PC-9 (cell line): ENCODE measurements around the gene PRRC2B. TPM values are rescaled to one million over a fixed set of nuclear protein-coding genes. Genes with fewer than 3 reads are reported as not detected.
"Not testable (repeated sequence)": the region's sequence is repeated elsewhere in the genome, so short reads cannot be mapped to it uniquely, and the experiment has no call there.

Experiments
- Bru-seq: library from RNA; stranded (reverse); fragments of 400-500 nt; gene quantifications from one replicate; lab custom pipeline; 2021; lab: Mats Ljungman, UMichigan
- BruChase-seq, 2 experiments: library from RNA; stranded (reverse); fragments of 400-500 nt; gene quantifications; one replicate each; lab custom pipeline; 2021; lab: Mats Ljungman, UMichigan
- BruUV-seq: library from RNA; stranded (reverse); fragments of 400-500 nt; replicated peaks from 2 replicates; lab custom pipeline; 2021; lab: Mats Ljungman, UMichigan
- CTCF ChIA-PET: fragments of 300-600 bp; sonication (Branson Sonifier 250); formaldehyde crosslinking; loops from one replicate; lab custom pipeline; 2022; ENCODE audit warnings: antibody characterized with exemption; lab: Charles Lee
- POLR2A ChIA-PET: fragments of 300-600 bp; sonication (Branson Sonifier 250); formaldehyde crosslinking; loops from one replicate; lab custom pipeline; 2022; ENCODE audit warnings: antibody characterized with exemption; ENCODE audit not compliant: unreplicated experiment; lab: Charles Lee
- DNase-seq, 2 experiments: peaks; one replicate each; pipeline versions ENCODE4 v3.0.0 to v3.0.0-alpha.2; 2015 to 2022; ENCODE audit warnings: mixed read lengths in 1 of 2
- H2AFZ ChIP-seq: fragments of 200-600 bp; sonication (generic); 2 replicates; pipeline ENCODE4 v1.8.1; 2017; ENCODE audit warnings: antibody characterized with exemption
- H3F3A ChIP-seq: fragments of 200-600 bp; sonication (generic); 2 replicates; pipeline ENCODE4 v1.8.1; 2017; ENCODE audit warnings: antibody characterized with exemption, mild to moderate bottlenecking, low read depth; ENCODE audit not compliant: insufficient read depth
- H3K27ac ChIP-seq: fragments of 200-600 bp; sonication (generic); 2 replicates; pipeline ENCODE4 v1.6.1; 2016; ENCODE audit warnings: mixed run types
- H3K27me3 ChIP-seq: fragments of 200-600 bp; sonication (generic); 2 replicates; pipeline ENCODE4 v1.6.1; 2016; ENCODE audit warnings: low read depth, mixed run types; ENCODE audit not compliant: insufficient read depth
- H3K36me3 ChIP-seq: fragments of 200-600 bp; sonication (generic); 2 replicates; pipeline ENCODE4 v1.6.1; 2016; ENCODE audit warnings: low read depth, mixed run types
- H3K4me1 ChIP-seq: fragments of 200-600 bp; sonication (generic); replicated peaks from 2 replicates; pipeline ENCODE4 v1.6.1; 2016; ENCODE audit warnings: mixed run types; ENCODE audit not compliant: insufficient read depth
- H3K4me2 ChIP-seq: fragments of 200-600 bp; sonication (generic); 2 replicates; pipeline ENCODE4 v1.6.1; 2017; ENCODE audit warnings: mixed run types
- H3K4me3 ChIP-seq: fragments of 200-600 bp; sonication (generic); 2 replicates; pipeline ENCODE4 v1.6.1; 2016; ENCODE audit warnings: mixed run types
- H3K79me2 ChIP-seq: fragments of 200-600 bp; sonication (generic); 2 replicates; pipeline ENCODE4 v1.6.1; 2017; ENCODE audit warnings: low read depth, mixed run types
- H3K9me2 ChIP-seq: fragments of 200-600 bp; sonication (generic); 2 replicates; pipeline ENCODE4 v1.8.1; 2017; ENCODE audit warnings: mild to moderate bottlenecking; ENCODE audit not compliant: insufficient read depth
- H3K9me3 ChIP-seq: fragments of 200-600 bp; sonication (generic); 2 replicates; pipeline ENCODE4 v1.8.1; 2016; ENCODE audit warnings: low read depth; ENCODE audit not compliant: insufficient read depth
- H4K20me1 ChIP-seq: fragments of 200-600 bp; sonication (generic); 2 replicates; pipeline ENCODE4 v1.8.1; 2017; ENCODE audit not compliant: insufficient read depth
- CTCF ChIP-seq: fragments of 200-600 bp; sonication (generic); conservative IDR thresholded peaks from 2 replicates; pipeline ENCODE4 v1.6.1; 2017; ENCODE audit warnings: mixed run types, antibody characterized with exemption, mild to moderate bottlenecking, moderate library complexity
- EZH2 ChIP-seq: fragments of 200-600 bp; sonication (generic); IDR thresholded peaks from 2 replicates; pipeline ENCODE4 v1.8.0; 2017; ENCODE audit warnings: antibody characterized with exemption, low read depth
- intact Hi-C: fragments of 100-400 bp; cut with micrococcal nuclease; formaldehyde crosslinking; loops from one replicate; pipeline ENCODE4 v1.10.0; 2022; ENCODE audit not compliant: unreplicated experiment
- long read RNA-seq: library from polyadenylated mRNA; stranded (forward); transcript quantifications from one replicate; pipeline ENCODE4 v2.0.0, GENCODE V29; 2022
- total RNA-seq: library from RNA; stranded (reverse); gene quantifications from 2 replicates; pipeline ENCODE4 v1.2.3, GENCODE V29; 2021

PRRC2B gene
- total RNA-seq (307 and 361 TPM in 2 replicates), Bru-seq, nascent RNA (percentile 96 among the genes with signal in this experiment), BruChase-seq, experiment 1, labeled RNA remaining after a 2-hour chase (percentile 95 among the genes with signal in this experiment), BruChase-seq, experiment 2, labeled RNA remaining after a 6-hour chase (percentile 97 among the genes with signal in this experiment)
- long read RNA-seq, full-length matches to known transcripts: 2 of 82 reads
- long read RNA-seq, partial matches to known transcripts: 13 of 82 reads
- long read RNA-seq, other reads (novel, unspliced or antisense): 67 of 82 reads

- no peaks in the 10 kb centered on the region for H3K9me2 ChIP-seq
- H3K27ac ChIP-seq: peak within 1 kb of the TSS; percentile 73
- H3K9me3 ChIP-seq: no peaks in the 10 kb centered on the region
- peak within 1 kb of the TSS; percentile 97 for H3K4me2 ChIP-seq
- intact Hi-C loops: loop anchor here (1.0 kb wide), 1 partner anchor 21 kb away; no protein-coding TSS in a partner anchor
- DNase-seq: peak; percentile 49 to 91
- H3K4me1 ChIP-seq: peaks cover 50% of the 10 kb centered on the region
- peak within 1 kb of the TSS; percentile 84 for H2AFZ ChIP-seq
- H3K79me2 ChIP-seq: peaks cover 44% of the 10 kb centered on the region
- H3K4me3 ChIP-seq: peak within 1 kb of the TSS; percentile 97
- no peaks in the 10 kb centered on the region for H3K36me3 ChIP-seq
- BruUV-seq: no TSS peak
- H3K27me3 ChIP-seq: no peaks in the 10 kb centered on the region
- H4K20me1 ChIP-seq: peaks cover 40% of the 10 kb centered on the region
- ChIA-PET POLR2A (no interaction called here), CTCF (no interaction called here)
- peaks cover 45% of the 10 kb centered on the region for H3F3A ChIP-seq
- TF ChIP-seq EZH2: no peak
- 0 out of 2 replicates have a peak, but pooled peaks have one; percentile 20 for TF ChIP-seq CTCF
These were observed at the start of gene PRRC2B for GRCh38 chr9:131393622-131394463. PRRC2B (plus strand) TSS chr9:131394086; CDS start chr9:131430145, 36,059 bp downstream.

GRCh38 chr9:131344931-131345535, 48.9 kb upstream of the PRRC2B start:
- H3K9me2 ChIP-seq, H3K4me3 ChIP-seq, H2AFZ ChIP-seq, H3K27me3 ChIP-seq, CTCF ChIA-PET, H3K4me2 ChIP-seq, H3K4me1 ChIP-seq, H4K20me1 ChIP-seq, intact Hi-C loops, H3K79me2 ChIP-seq, H3K27ac ChIP-seq, H3K36me3 ChIP-seq, H3K9me3 ChIP-seq, POLR2A ChIA-PET, BruUV-seq, DNase-seq, H3F3A ChIP-seq: not testable (repeated sequence)

GRCh38 chr9:131346559-131346958, 47.3 kb upstream of the PRRC2B start:
- Histone ChIP-seq H4K20me1 (no peaks in the 10 kb centered on the region), H3K79me2 (no peaks in the 10 kb centered on the region), H3K4me3 (no peak overlapping the region), H3F3A (no peaks in the 10 kb centered on the region), H3K36me3 (no peaks in the 10 kb centered on the region), H3K4me2 (no peak overlapping the region), H3K9me2 (no peaks in the 10 kb centered on the region), H3K27ac (no peak overlapping the region), H3K9me3 (no peaks in the 10 kb centered on the region), H3K4me1 (no peaks in the 10 kb centered on the region), H3K27me3 (no peaks in the 10 kb centered on the region), H2AFZ (no peak overlapping the region)
- BruUV-seq: no TSS peak
- ChIA-PET CTCF (no interaction called here), POLR2A (no interaction called here)
- intact Hi-C loops: no loop called here
- no peak for DNase-seq
- TF ChIP-seq CTCF (no peak), EZH2 (no peak)
